Umbilical cord (tissue), 1 donor: ENCODE measurements around the gene CCDC28B. TPM values are rescaled to one million over a fixed set of nuclear protein-coding genes. Genes with fewer than 3 reads are reported as not detected.

Experiments used
- total RNA-seq: library from RNA; depleted of rRNA; stranded (reverse); fragments of >200 nt; gene quantifications from one replicate; pipeline ENCODE4 v1.2.3, GENCODE V29; 2014; ENCODE audit warnings: low replicate concordance; ENCODE audit not compliant: insufficient read depth

CCDC28B gene
- total RNA-seq, 1 donor from 2014 or later: 7.2 TPM

Other genes with a start within 250 kb of the CCDC28B start
- gene KHDRBS1, start 186.7 kb upstream of the CCDC28B start, total RNA-seq: 59.0 TPM
- gene TMEM39B, start 127.7 kb upstream of the CCDC28B start, total RNA-seq: 0.96 TPM
- 22.9 TPM for gene KPNA6, start 92.5 kb upstream of the CCDC28B start, total RNA-seq
- gene TXLNA, start 20.9 kb upstream of the CCDC28B start, total RNA-seq: 40.9 TPM
- gene IQCC, start 5.1 kb downstream of the CCDC28B start, total RNA-seq: 1.7 TPM
- gene DCDC2B, start 8.5 kb downstream of the CCDC28B start, total RNA-seq: 0.72 TPM
- gene TMEM234, start 21.8 kb downstream of the CCDC28B start, total RNA-seq: 5.5 TPM
- gene EIF3I, start 21.8 kb downstream of the CCDC28B start, total RNA-seq: 125 TPM
- not detected for gene FAM167B, start 46.6 kb downstream of the CCDC28B start, total RNA-seq
- 0.96 TPM for gene LCK, start 50.7 kb downstream of the CCDC28B start, total RNA-seq
- 27.7 TPM for gene HDAC1, start 91.5 kb downstream of the CCDC28B start, total RNA-seq
- 6.0 TPM for gene MARCKSL1, start 135.6 kb downstream of the CCDC28B start, total RNA-seq
- 1.7 TPM for gene FAM229A, start 161.9 kb downstream of the CCDC28B start, total RNA-seq
- 1.9 TPM for gene TSSK3, start 161.9 kb downstream of the CCDC28B start, total RNA-seq
- gene BSDC1, start 193.8 kb downstream of the CCDC28B start, total RNA-seq: 60.2 TPM